ENCODE measurements around the gene WDR7.

GRCh38 chr18:56658261-56658660, 7.1 kb downstream of the WDR7 start:
- TF ChIP-seq CTCF (IDR thresholded peaks at IDR 0.05; ENCODE audit: low read depth, low read length) (no peak), EZH2phosphoT487 (IDR thresholded peaks at IDR 0.05; ENCODE audit: low read depth) (no peak)

Measured in OCI-LY3 (cell line).